Endothelial cell of umbilical vein (primary cell): Measurements from ENCODE around the gene MCM8. TPM values are rescaled to one million over a fixed set of nuclear protein-coding genes. Genes with fewer than 3 reads are reported as not detected.

Experiments
- BruUV-seq: library from RNA; stranded (reverse); fragments of 400-500 nt; replicated peaks from 2 replicates; lab custom pipeline; 2021; lab: Mats Ljungman, UMichigan
- CTCF ChIA-PET: fragments of 300-600, 350-600 bp; sonication (Branson Sonifier 250); formaldehyde crosslinking; loops from one replicate; lab custom pipeline; 2021; ENCODE audit warnings: antibody characterized with exemption, inconsistent platforms; lab: Charles Lee
- POLR2A ChIA-PET: fragments of 300-600, 350-600 bp; sonication (Branson Sonifier 250); formaldehyde crosslinking; loops from one replicate; lab custom pipeline; 2021; ENCODE audit warnings: antibody characterized with exemption, inconsistent platforms; lab: Charles Lee
- DNase-seq: peaks from one replicate; pipeline ENCODE4 v3.0.0-alpha.2; 2011; ENCODE audit warnings: low read depth, low spot score
- FAIRE-seq: peaks from 2 replicates; lab custom pipeline; 2011; peaks lifted over from hg19 to GRCh38; lab: Jason Lieb, UNC
- H2AFZ ChIP-seq: 2 replicates; pipeline ENCODE4 v1.6.0; 2012; ENCODE audit warnings: low read depth, low read length, control low read depth, inconsistent platforms
- H3K27ac ChIP-seq: 2 replicates; pipeline ENCODE4 v1.5.1; 2011; ENCODE audit warnings: low read depth, mild to moderate bottlenecking, control low read depth, low read length, moderate library complexity; ENCODE audit not compliant: insufficient read depth
- H3K27me3 ChIP-seq, 2 experiments: 2 replicates each; pipeline versions ENCODE4 v1.6.0 to v1.6.1; 2011; ENCODE audit warnings: low read length in 2 of 2, mixed read lengths in 1 of 2; ENCODE audit not compliant: control insufficient read depth in 2 of 2, insufficient read depth in 2 of 2
- H3K36me3 ChIP-seq, 2 experiments: 2 replicates in 1 of 2; 3 replicates in 1 of 2; pipeline ENCODE4 v1.5.1; 2011; ENCODE audit warnings: low read length in 2 of 2, mild to moderate bottlenecking in 1 of 2, moderate library complexity in 1 of 2; ENCODE audit not compliant: control insufficient read depth in 2 of 2, insufficient read depth in 2 of 2; ENCODE audit errors: extremely low read depth in 1 of 2
- H3K4me1 ChIP-seq: 3 replicates; pipeline ENCODE4 v1.5.1; 2011; ENCODE audit warnings: mild to moderate bottlenecking, low read length; ENCODE audit not compliant: control insufficient read depth, insufficient read depth; ENCODE audit errors: extremely low read depth
- H3K4me2 ChIP-seq: 2 replicates; pipeline ENCODE4 v1.6.1; 2011; ENCODE audit warnings: low read length, control low read depth, mixed read lengths; ENCODE audit not compliant: insufficient read depth
- H3K4me3 ChIP-seq, 3 experiments: fragments of 200-600 bp in 1 of 3; sonication (generic), shearing (Covaris generic) in 1 of 3; replicated peaks in 1 of 3; 2 replicates each; pipeline ENCODE4 v1.5.1; 2011 to 2016; ENCODE audit warnings: control low read depth in 3 of 3, low read length in 3 of 3, mild to moderate bottlenecking in 2 of 3, inconsistent platforms in 1 of 3, low read depth in 1 of 3, moderate library complexity in 1 of 3; ENCODE audit not compliant: insufficient read depth in 1 of 3
- H3K79me2 ChIP-seq: 2 replicates; pipeline ENCODE4 v1.6.0; 2012; ENCODE audit warnings: low read length, inconsistent platforms; ENCODE audit not compliant: control insufficient read depth, insufficient read depth
- H3K9ac ChIP-seq: replicated peaks from 2 replicates; pipeline ENCODE3; 2011; ENCODE audit warnings: low read length, control low read depth; ENCODE audit not compliant: insufficient read depth; ENCODE audit errors: extremely low read depth
- H3K9me1 ChIP-seq: replicated peaks from 3 replicates; pipeline ENCODE4 v1.6.0; 2011; ENCODE audit warnings: mild to moderate bottlenecking, low read length; ENCODE audit not compliant: control insufficient read depth, insufficient read depth; ENCODE audit errors: extremely low read depth
- H3K9me3 ChIP-seq: replicated peaks from 2 replicates; pipeline ENCODE4 v1.5.1; 2012; ENCODE audit warnings: low read length, inconsistent platforms; ENCODE audit not compliant: control insufficient read depth, insufficient read depth
- H4K20me1 ChIP-seq: replicated peaks from 2 replicates; pipeline ENCODE3; 2011; ENCODE audit warnings: mild to moderate bottlenecking, low read length; ENCODE audit not compliant: control insufficient read depth, insufficient read depth; ENCODE audit errors: extremely low read depth
- CTCF ChIP-seq, 2 donors: IDR thresholded peaks; 1 replicate in 1 of 2; 2 replicates in 1 of 2; pipeline ENCODE4 v1.5.1; 2011; ENCODE audit warnings: low read length in 2 of 2, mild to moderate bottlenecking in 2 of 2, moderate library complexity in 2 of 2, control low read depth in 1 of 2, inconsistent platforms in 1 of 2, low read depth in 1 of 2; ENCODE audit not compliant: insufficient read depth in 1 of 2; ENCODE audit errors: extremely low read depth in 1 of 2
- EZH2 ChIP-seq: IDR thresholded peaks from 2 replicates; pipeline ENCODE4 v1.6.1; 2012; ENCODE audit warnings: borderline replicate concordance, low read depth, mild to moderate bottlenecking, moderate library complexity, low read length, inconsistent platforms; ENCODE audit not compliant: severe bottlenecking
- FOS ChIP-seq: IDR thresholded peaks from 2 replicates; pipeline ENCODE4 v1.6.1; 2011; ENCODE audit warnings: mild to moderate bottlenecking, low read length, moderate library complexity, borderline replicate concordance; ENCODE audit not compliant: insufficient read depth
- GATA2 ChIP-seq: IDR thresholded peaks from 2 replicates; pipeline ENCODE4 v1.7.0; 2011; ENCODE audit warnings: low read depth, mild to moderate bottlenecking, moderate library complexity, mixed read lengths, low read length; ENCODE audit not compliant: insufficient read length, insufficient read depth
- JUN ChIP-seq: IDR thresholded peaks from 2 replicates; pipeline ENCODE4 v1.6.1; 2011; ENCODE audit warnings: borderline replicate concordance, low read depth; ENCODE audit not compliant: insufficient read length, insufficient read depth
- MYC ChIP-seq: IDR thresholded peaks from one replicate; pipeline ENCODE4 v1.6.1; 2011; ENCODE audit warnings: mild to moderate bottlenecking, low read depth, low read length
- POLR2A ChIP-seq: IDR thresholded peaks from 2 replicates; pipeline ENCODE4 v1.6.1; 2012; ENCODE audit warnings: low read depth, mild to moderate bottlenecking, control low read depth, low read length
- POLR2AphosphoS5 ChIP-seq: IDR thresholded peaks from 2 replicates; pipeline ENCODE4 v1.6.1; 2012; ENCODE audit warnings: low read depth, mild to moderate bottlenecking, control low read depth, low read length, moderate library complexity; ENCODE audit not compliant: insufficient read depth
- dilution Hi-C: fragments of 300-500 bp; cut with MboI; formaldehyde crosslinking; loops from one replicate; pipeline ENCODE4 v1.15.0; 2019; ENCODE audit warnings: low sequenced_read_pairs; ENCODE audit not compliant: extremely low pct_ligation_motif_present
- intact Hi-C: fragments of 100-400 bp; cut with micrococcal nuclease; formaldehyde crosslinking; loops from one replicate; pipeline ENCODE4 v1.10.0; 2022
- polyA plus RNA-seq, 4 experiments: library from polyadenylated mRNA; depleted of rRNA in 3 of 4; stranded (reverse) in 3 of 4; unstranded in 1 of 4; fragments of >200 nt; gene quantifications; 2 replicates each; pipeline versions ENCODE4 v1.2.1 to v1.2.3, GENCODE V29; 2011 to 2012; ENCODE audit warnings: missing spikeins in 1 of 4
- total RNA-seq: library from RNA; stranded (reverse); gene quantifications from 2 replicates; pipeline ENCODE4 v1.2.3, GENCODE V29; 2021
- TF ChIP-seq, protein P1 (sequence below): IDR thresholded peaks from 2 replicates; pipeline ENCODE4 v1.6.1; 2011; ENCODE audit not compliant: insufficient read depth, insufficient read length

Gene MCM8
- total and polyA plus RNA-seq, 2 donors (not counting 3 experiments of a cell fraction or from before 2014, with no cell fraction given), result 2.9 to 14.4 TPM

DNA sequence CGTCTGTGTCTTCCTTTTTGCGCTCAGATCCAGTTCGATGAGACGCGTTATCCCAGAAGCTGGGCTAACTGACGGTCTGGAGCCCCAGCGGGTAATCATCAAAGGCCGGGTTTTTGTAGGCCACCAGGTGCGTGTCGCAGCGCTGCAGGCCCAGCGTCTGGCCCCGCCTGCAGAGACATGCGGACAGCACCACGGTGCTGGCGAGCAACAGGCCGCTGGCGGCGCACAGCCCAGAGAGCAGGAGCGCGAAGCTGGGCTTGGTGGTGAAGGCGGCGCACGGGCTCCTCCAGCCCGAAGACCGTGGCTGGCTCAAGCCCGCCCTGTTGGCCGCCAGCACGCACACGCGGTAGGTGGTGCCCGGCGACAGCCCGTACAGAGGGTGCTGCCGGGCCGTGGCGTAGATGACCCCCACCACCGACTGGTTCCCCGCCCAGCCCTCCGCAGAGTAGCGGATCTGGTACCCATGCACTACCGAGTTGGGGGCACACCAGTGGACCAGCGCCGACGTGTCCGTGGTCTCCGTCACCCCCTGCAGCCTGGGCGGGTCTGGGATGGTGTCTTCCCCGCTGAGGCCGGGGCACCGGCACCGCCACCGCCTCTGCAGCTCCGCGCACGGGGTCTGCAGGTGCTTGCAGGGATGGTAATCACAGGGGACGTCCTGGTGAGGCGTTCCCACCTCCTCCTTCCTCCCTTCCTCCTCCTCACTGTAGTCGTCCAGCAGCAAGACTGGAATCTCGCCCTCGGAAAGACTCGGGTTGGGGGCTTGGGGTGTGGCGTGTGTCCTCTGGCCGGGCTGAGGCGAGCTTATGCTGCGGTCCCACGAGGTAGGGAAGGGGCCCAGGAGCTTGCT lies 90.7 kb downstream of the MCM8 start:
- no peaks in the 10 kb centered on the region for H3K9me3 ChIP-seq
- H3K27me3 ChIP-seq, result no peaks in the 10 kb centered on the region
- peaks cover 10 to 26% of the 10 kb centered on the region in 2 experiments for H3K36me3 ChIP-seq
- FAIRE-seq, result no peak
- no peak overlapping the region for H3K4me2 ChIP-seq
- ChIA-PET CTCF (no interaction called here), POLR2A (no interaction called here)
- H2AFZ ChIP-seq, result no peak overlapping the region
- H3K4me1 ChIP-seq, result no peaks in the 10 kb centered on the region
- dilution Hi-C loops (no loop called here), intact Hi-C loops (no loop called here)
- H3K9ac ChIP-seq, result no peak overlapping the region
- no peak overlapping the region for H3K27ac ChIP-seq
- no peaks in the 10 kb centered on the region for H4K20me1 ChIP-seq
- no peaks in the 10 kb centered on the region for H3K79me2 ChIP-seq
- no peaks in the 10 kb centered on the region for H3K9me1 ChIP-seq
- DNase-seq, result no peak
- no peak for TF ChIP-seq GATA2
- no peak for TF ChIP-seq MYC
- no peak for TF ChIP-seq POLR2A
- no peak for TF ChIP-seq CTCF (IDR thresholded peaks at IDR 0.05; ENCODE audit: extremely low read depth in 1 of 2, insufficient read depth in 1 of 2, low read depth in 1 of 2, low read length in 2 of 2)
- TF ChIP-seq JUN, result no peak
- no peak for TF ChIP-seq FOS
- TF ChIP-seq EZH2, result no peak
- TF ChIP-seq, protein P1, sequence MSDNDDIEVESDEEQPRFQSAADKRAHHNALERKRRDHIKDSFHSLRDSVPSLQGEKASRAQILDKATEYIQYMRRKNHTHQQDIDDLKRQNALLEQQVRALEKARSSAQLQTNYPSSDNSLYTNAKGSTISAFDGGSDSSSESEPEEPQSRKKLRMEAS, result no peak
- no peak for TF ChIP-seq POLR2AphosphoS5
- H3K4me3 ChIP-seq, result no peak overlapping the region
- BruUV-seq, result no TSS peak
